WTC11 (cell line): ENCODE results near the gene CEP350. TPM values are rescaled to one million over a fixed set of nuclear protein-coding genes. Genes with fewer than 3 reads are reported as not detected.

Experiments used
- ATAC-seq: fragments of 200-7000 bp; cut with Tn5 transposase; 2 replicates; pipeline ENCODE4 v1.10.0; 2021; ENCODE audit warnings: mild to moderate bottlenecking, moderate library complexity
- CTCF ChIA-PET: fragments of 300-600 bp; sonication (Branson Sonifier 250); formaldehyde crosslinking; loops from one replicate; lab custom pipeline; 2021; ENCODE audit warnings: antibody characterized with exemption; lab: Charles Lee
- POLR2A ChIA-PET: fragments of 350-600 bp; sonication (Branson Sonifier 250); formaldehyde crosslinking; loops from one replicate; lab custom pipeline; 2021; ENCODE audit warnings: antibody characterized with exemption; lab: Charles Lee
- DNase-seq: peaks from one replicate; pipeline ENCODE4 v3.0.0; 2021; ENCODE audit warnings: low spot score
- H3K27ac Mint-ChIP-seq: 2 replicates; pipeline ENCODE4 v1.8.0; 2021; ENCODE audit warnings: mixed read lengths
- H3K27me3 Mint-ChIP-seq: 2 replicates; pipeline ENCODE4 v1.8.0; 2021; ENCODE audit warnings: low read depth, mild to moderate bottlenecking, moderate library complexity, mixed read lengths
- H3K36me3 Mint-ChIP-seq: 2 replicates; pipeline ENCODE4 v1.8.0; 2021; ENCODE audit warnings: mixed read lengths
- H3K4me1 Mint-ChIP-seq: 2 replicates; pipeline ENCODE4 v1.8.0; 2022; ENCODE audit warnings: mixed read lengths
- H3K4me3 Mint-ChIP-seq: 2 replicates; pipeline ENCODE4 v1.8.0; 2021; ENCODE audit warnings: mild to moderate bottlenecking, moderate library complexity, mixed read lengths
- H3K9me3 Mint-ChIP-seq: 2 replicates; pipeline ENCODE4 v1.8.0; 2021; ENCODE audit warnings: mixed read lengths
- ARID4B ChIP-seq: sonication (generic); formaldehyde crosslinking; IDR thresholded peaks from 2 replicates; pipeline ENCODE4 v1.8.0; 2023; ENCODE audit warnings: missing genetic modification reagents, mild to moderate bottlenecking, borderline replicate concordance
- ATF1 ChIP-seq: sonication (generic); formaldehyde crosslinking; IDR thresholded peaks from 2 replicates; pipeline ENCODE4 v1.8.1; 2023; ENCODE audit warnings: mild to moderate bottlenecking, moderate library complexity, missing genetic modification reagents
- CBFB ChIP-seq: sonication (generic); formaldehyde crosslinking; IDR thresholded peaks from 2 replicates; pipeline ENCODE4 v1.8.1; 2022; ENCODE audit warnings: mild to moderate bottlenecking, low read depth, missing genetic modification reagents
- E2F1 ChIP-seq: sonication (generic); formaldehyde crosslinking; IDR thresholded peaks from 2 replicates; pipeline ENCODE4 v1.8.0; 2022; ENCODE audit warnings: mild to moderate bottlenecking, missing genetic modification reagents
- ESRRA ChIP-seq: sonication (generic); formaldehyde crosslinking; IDR thresholded peaks from 2 replicates; pipeline ENCODE4 v1.8.1; 2022; ENCODE audit warnings: mild to moderate bottlenecking, missing genetic modification reagents, borderline replicate concordance
- GTF2I ChIP-seq: fragments of 250-450 bp; sonication (Bioruptor Pico); conservative IDR thresholded peaks from 2 replicates; pipeline ENCODE4 v1.4.0; 2021; ENCODE audit warnings: mild to moderate bottlenecking
- IRF1 ChIP-seq: sonication (generic); formaldehyde crosslinking; IDR thresholded peaks from 2 replicates; pipeline ENCODE4 v1.8.0; 2023; ENCODE audit warnings: missing genetic modification reagents
- KAT7 ChIP-seq: sonication (generic); formaldehyde crosslinking; IDR thresholded peaks from 2 replicates; pipeline ENCODE4 v1.8.1; 2023; ENCODE audit warnings: missing genetic modification reagents, mild to moderate bottlenecking, borderline replicate concordance
- MLX ChIP-seq: sonication (generic); formaldehyde crosslinking; IDR thresholded peaks from 2 replicates; pipeline ENCODE4 v1.8.1; 2023; ENCODE audit warnings: mild to moderate bottlenecking, missing genetic modification reagents, moderate library complexity
- NR2C2 ChIP-seq: sonication (generic); formaldehyde crosslinking; IDR thresholded peaks from 2 replicates; pipeline ENCODE4 v1.8.0; 2022; ENCODE audit warnings: mild to moderate bottlenecking, missing genetic modification reagents
- PRDM15 ChIP-seq: sonication (generic); formaldehyde crosslinking; IDR thresholded peaks from 2 replicates; pipeline ENCODE4 v1.8.0; 2022; ENCODE audit warnings: missing genetic modification reagents
- SP1 ChIP-seq: sonication (generic); formaldehyde crosslinking; conservative IDR thresholded peaks from 2 replicates; pipeline ENCODE4 v1.8.1; 2022; ENCODE audit warnings: missing genetic modification reagents
- ZMAT4 ChIP-seq: fragments of 250-450 bp; sonication (Bioruptor Pico); IDR thresholded peaks from 2 replicates; pipeline ENCODE4 v1.9.0; 2021; ENCODE audit warnings: mild to moderate bottlenecking
- ZNF281 ChIP-seq: sonication (generic); formaldehyde crosslinking; IDR thresholded peaks from 2 replicates; pipeline ENCODE4 v1.8.0; 2023; ENCODE audit warnings: mild to moderate bottlenecking, missing genetic modification reagents
- ZNF423 ChIP-seq: fragments of 250-450 bp; sonication (Bioruptor Pico); IDR thresholded peaks from 2 replicates; pipeline ENCODE4 v2.1.2; 2022; ENCODE audit warnings: mild to moderate bottlenecking, moderate library complexity
- total RNA-seq: library from RNA; stranded (reverse); gene quantifications from 3 replicates; pipeline ENCODE4 v1.2.3, GENCODE V29; 2021

Gene CEP350
- total RNA-seq, 1 experiment from 2014 or later = 34.2 TPM

- ChIA-PET POLR2A (no interaction called here), CTCF (interaction anchor here (0.9 to 4.9 kb wide), 2 partner anchors 10 to 22 kb away, joined by 3 to 69 read pairs; no protein-coding TSS in a partner anchor)
- Mint-ChIP-seq H3K27ac (no peak overlapping the region), H3K36me3 (no peaks in the 10 kb centered on the region), H3K4me1 (peaks cover 44% of the 10 kb centered on the region), H3K9me3 (no peaks in the 10 kb centered on the region), H3K27me3 (peaks cover 26% of the 10 kb centered on the region), H3K4me3 (no peak overlapping the region; the same call in 1 of the 2 replicates)
- TF ChIP-seq PRDM15 (CRISPR knock-in tag) (no peak), ESRRA (no peak), ZNF423 (CRISPR knock-in tag) (no peak), KAT7 (no peak), SP1 (CRISPR knock-in tag) (no peak), CBFB (CRISPR knock-in tag) (no peak), IRF1 (CRISPR knock-in tag) (no peak), ZMAT4 (CRISPR knock-in tag) (no peak), MLX (CRISPR knock-in tag) (no peak), GTF2I (CRISPR knock-in tag) (no peak), ATF1 (CRISPR knock-in tag) (no peak), ARID4B (no peak), ZNF281 (CRISPR knock-in tag) (no peak), NR2C2 (CRISPR knock-in tag) (no peak), E2F1 (no peak)
- DNase-seq (no peak), ATAC-seq (no peak)
Measured at GRCh38 chr1:180156631-180157091, 202.1 kb downstream of the CEP350 start.
